Trophoblast cell (in vitro differentiated cells and primary cell): ENCODE results near the gene CENPE.

Experiments
- DNase-seq, 2 donors: peaks; one replicate each; pipeline ENCODE4 v3.0.0-alpha.2; 2016
- H2AFZ ChIP-seq: 2 replicates; pipeline ENCODE4 v1.6.1; 2013; ENCODE audit warnings: low read length, moderate library complexity, mild to moderate bottlenecking; ENCODE audit not compliant: insufficient read depth, poor library complexity
- H2AK5ac ChIP-seq: 2 replicates; pipeline ENCODE4 v1.6.1; 2013; ENCODE audit warnings: mild to moderate bottlenecking, low read length
- H2BK120ac ChIP-seq: 2 replicates; pipeline ENCODE4 v1.6.1; 2013; ENCODE audit warnings: low read length, mild to moderate bottlenecking, moderate library complexity; ENCODE audit not compliant: insufficient read depth, poor library complexity
- H2BK12ac ChIP-seq: 2 replicates; pipeline ENCODE4 v1.6.1; 2013; ENCODE audit warnings: mild to moderate bottlenecking, low read length, moderate library complexity
- H2BK5ac ChIP-seq: 2 replicates; pipeline ENCODE4 v1.6.1; 2013; ENCODE audit warnings: low read length, low read depth, moderate library complexity, mild to moderate bottlenecking; ENCODE audit not compliant: poor library complexity
- H3K14ac ChIP-seq: 2 replicates; pipeline ENCODE4 v1.6.1; 2013; ENCODE audit warnings: mild to moderate bottlenecking, low read length
- H3K18ac ChIP-seq: 2 replicates; pipeline ENCODE4 v1.6.1; 2013; ENCODE audit warnings: mild to moderate bottlenecking, low read length
- H3K23ac ChIP-seq: 2 replicates; pipeline ENCODE4 v1.6.1; 2013; ENCODE audit warnings: low read length
- H3K27ac ChIP-seq: 2 replicates; pipeline ENCODE4 v1.5.1; 2013; ENCODE audit warnings: low read depth, mild to moderate bottlenecking, inconsistent platforms, low read length, moderate library complexity
- H3K27me3 ChIP-seq: 2 replicates; pipeline ENCODE4 v1.6.1; 2013; ENCODE audit warnings: inconsistent platforms, mild to moderate bottlenecking, low read length, moderate library complexity; ENCODE audit not compliant: insufficient read depth
- H3K36me3 ChIP-seq, 2 experiments: 1 replicate in 1 of 2; 2 replicates in 1 of 2; pipeline ENCODE4 v1.6.1; 2013; ENCODE audit warnings: low read length in 2 of 2, mild to moderate bottlenecking in 2 of 2, moderate library complexity in 1 of 2; ENCODE audit not compliant: insufficient read depth in 2 of 2, control insufficient read depth in 1 of 2
- H3K4ac ChIP-seq: 2 replicates; pipeline ENCODE4 v1.6.1; 2013; ENCODE audit warnings: low read depth, mild to moderate bottlenecking, low read length, moderate library complexity
- H3K4me1 ChIP-seq, 2 experiments: 1 replicate in 1 of 2; 2 replicates in 1 of 2; pipeline ENCODE4 v1.6.1; 2013; ENCODE audit warnings: low read length in 2 of 2, mild to moderate bottlenecking in 2 of 2, moderate library complexity in 1 of 2; ENCODE audit not compliant: insufficient read depth in 2 of 2, control insufficient read depth in 1 of 2
- H3K4me2 ChIP-seq: 2 replicates; pipeline ENCODE4 v1.6.1; 2013; ENCODE audit warnings: inconsistent platforms, mild to moderate bottlenecking, low read length, moderate library complexity
- H3K4me3 ChIP-seq: 2 replicates; pipeline ENCODE4 v1.5.1; 2013; ENCODE audit warnings: mild to moderate bottlenecking, low read depth, low read length, inconsistent platforms
- H3K79me1 ChIP-seq: one replicate; pipeline ENCODE4 v1.6.1; 2013; ENCODE audit warnings: low read length
- H3K79me2 ChIP-seq: 2 replicates; pipeline ENCODE4 v1.6.1; 2013; ENCODE audit warnings: low read length, mild to moderate bottlenecking; ENCODE audit not compliant: control insufficient read depth, insufficient read depth, poor library complexity
- H3K9ac ChIP-seq: 2 replicates; pipeline ENCODE4 v1.6.1; 2013; ENCODE audit warnings: mild to moderate bottlenecking, low read length
- H3K9me3 ChIP-seq: 2 replicates; pipeline ENCODE4 v1.6.1; 2013; ENCODE audit warnings: low read depth, mild to moderate bottlenecking, control low read depth, inconsistent platforms, low read length; ENCODE audit not compliant: insufficient read depth
- H4K12ac ChIP-seq: 2 replicates; pipeline ENCODE4 v1.6.1; 2013; ENCODE audit warnings: low read depth, mild to moderate bottlenecking, low read length, moderate library complexity
- H4K8ac ChIP-seq: 2 replicates; pipeline ENCODE4 v1.6.1; 2013; ENCODE audit warnings: low read depth, mild to moderate bottlenecking, low read length, moderate library complexity
- H4K91ac ChIP-seq: one replicate; pipeline ENCODE4 v1.6.1; 2013; ENCODE audit warnings: low read depth, mild to moderate bottlenecking, low read length, moderate library complexity
- WGBS: extraction: QIAGEN DNeasy Blood & Tissue Kit; methylation state at CpG from one replicate; pipeline ENCODE4 v1.1.7; 2013; ENCODE audit warnings: missing lambda C conversion rate; ENCODE audit not compliant: insufficient read length, insufficient coverage; ENCODE audit errors: extremely low coverage; 5-methylcytosine and 5-hydroxymethylcytosine counted together

Gene CENPE

DNA sequence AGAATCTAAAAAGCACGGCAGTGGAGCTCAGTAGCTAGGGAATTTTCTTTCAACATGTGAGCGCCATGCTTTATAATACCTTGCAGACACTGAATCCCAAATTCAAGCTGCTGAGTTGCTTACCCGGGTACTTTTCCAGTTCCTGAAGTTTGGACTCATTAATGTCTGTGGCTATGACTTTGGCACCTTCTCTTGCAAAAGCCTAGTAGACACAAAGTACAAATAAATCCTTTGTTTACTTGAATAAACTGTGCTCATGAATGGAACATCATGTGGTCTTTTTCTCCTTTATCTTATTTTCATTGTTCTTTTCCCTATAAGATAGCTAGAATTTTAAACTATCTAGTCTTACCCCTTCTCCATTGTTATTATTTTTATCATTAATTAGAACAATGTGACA is 103.1 kb downstream of the CENPE start:
- Histone ChIP-seq H3K36me3 (peaks cover 2 to 8% of the 10 kb centered on the region in 2 experiments), H3K18ac (no peak overlapping the region), H3K4me3 (no peak overlapping the region), H2AK5ac (no peak overlapping the region), H3K9ac (no peak overlapping the region), H2BK5ac (no peak overlapping the region), H3K9me3 (no peaks in the 10 kb centered on the region), H2BK120ac (no peak overlapping the region), H4K91ac (no peak overlapping the region), H2AFZ (no peak overlapping the region), H3K4ac (no peak overlapping the region), H4K12ac (no peak overlapping the region), H3K4me2 (no peak overlapping the region), H3K4me1 (peaks cover 3% of the 10 kb centered on the region in 2 experiments), H3K23ac (no peak overlapping the region), H3K14ac (no peak overlapping the region), H3K79me1 (no peaks in the 10 kb centered on the region), H4K8ac (no peak overlapping the region), H3K27ac (no peak overlapping the region), H2BK12ac (no peak overlapping the region), H3K27me3 (no peaks in the 10 kb centered on the region), H3K79me2 (no peaks in the 10 kb centered on the region)
- no CpG with 5 or more reads among the region's 3 CpGs for WGBS
- no peak for DNase-seq

GRCh38 chr4:103092245-103092644 is 105.9 kb downstream of the CENPE start:
- Histone ChIP-seq H3K9ac (no peak overlapping the region), H2BK120ac (no peak overlapping the region), H3K79me2 (no peaks in the 10 kb centered on the region), H3K9me3 (no peaks in the 10 kb centered on the region), H3K23ac (no peak overlapping the region), H2BK5ac (no peak overlapping the region), H3K14ac (no peak overlapping the region), H2AFZ (no peak overlapping the region), H3K4me2 (no peak overlapping the region), H3K18ac (no peak overlapping the region), H3K4me1 (no peaks in the 10 kb centered on the region), H2AK5ac (no peak overlapping the region), H3K27ac (no peak overlapping the region), H2BK12ac (no peak overlapping the region), H3K79me1 (no peaks in the 10 kb centered on the region), H3K4ac (no peak overlapping the region), H3K36me3 (peaks cover 5 to 16% of the 10 kb centered on the region in 2 experiments), H4K91ac (no peak overlapping the region), H3K27me3 (no peaks in the 10 kb centered on the region), H4K12ac (no peak overlapping the region), H4K8ac (no peak overlapping the region), H3K4me3 (no peak overlapping the region)
- no peak for DNase-seq

- no peak overlapping the region for H2BK12ac ChIP-seq
- H3K27me3 ChIP-seq, result no peaks in the 10 kb centered on the region
- H4K12ac ChIP-seq, result no peak overlapping the region
- peaks cover 7 to 22% of the 10 kb centered on the region in 2 experiments for H3K36me3 ChIP-seq
- no peak overlapping the region for H2AFZ ChIP-seq
- no peaks in the 10 kb centered on the region for H3K9me3 ChIP-seq
- H3K18ac ChIP-seq, result no peak overlapping the region
- H3K14ac ChIP-seq, result no peak overlapping the region
- no peak overlapping the region for H3K27ac ChIP-seq
- no peak overlapping the region for H3K4ac ChIP-seq
- H2BK5ac ChIP-seq, result no peak overlapping the region
- H4K8ac ChIP-seq, result no peak overlapping the region
- no peak overlapping the region for H4K91ac ChIP-seq
- H3K79me1 ChIP-seq, result no peaks in the 10 kb centered on the region
- H3K23ac ChIP-seq, result no peak overlapping the region
- no peak overlapping the region for H2AK5ac ChIP-seq
- no peak overlapping the region for H3K4me3 ChIP-seq
- no peak overlapping the region for H2BK120ac ChIP-seq
- DNase-seq, result peak; percentile 30 to 74
- no peaks in the 10 kb centered on the region for H3K79me2 ChIP-seq
- no peak overlapping the region for H3K4me2 ChIP-seq
- WGBS, result no CpG with 5 or more reads among the region's 3 CpGs
- no peak overlapping the region for H3K9ac ChIP-seq
- H3K4me1 ChIP-seq, result no peaks in the 10 kb centered on the region
Observed at GRCh38 chr4:103091601-103092223, 106.4 kb downstream of the CENPE start.

GRCh38 chr4:103089481-103089880 is 108.7 kb downstream of the CENPE start:
- H4K12ac ChIP-seq, result no peak overlapping the region
- H3K18ac ChIP-seq, result no peak overlapping the region
- no peak overlapping the region for H3K4me3 ChIP-seq
- no peak overlapping the region for H3K27ac ChIP-seq
- peaks cover 7 to 28% of the 10 kb centered on the region in 2 experiments for H3K36me3 ChIP-seq
- H3K4ac ChIP-seq, result no peak overlapping the region
- no peak overlapping the region for H2BK120ac ChIP-seq
- H3K23ac ChIP-seq, result no peak overlapping the region
- no peak overlapping the region for H3K4me2 ChIP-seq
- no peak overlapping the region for H2AFZ ChIP-seq
- no peak overlapping the region for H4K8ac ChIP-seq
- H3K14ac ChIP-seq, result no peak overlapping the region
- no CpG with 5 or more reads among the region's 2 CpGs for WGBS
- no peaks in the 10 kb centered on the region for H3K27me3 ChIP-seq
- H2AK5ac ChIP-seq, result no peak overlapping the region
- no peaks in the 10 kb centered on the region for H3K79me1 ChIP-seq
- H4K91ac ChIP-seq, result no peak overlapping the region
- no peaks in the 10 kb centered on the region for H3K9me3 ChIP-seq
- H3K4me1 ChIP-seq, result no peaks in the 10 kb centered on the region
- no peak overlapping the region for H2BK12ac ChIP-seq
- H3K9ac ChIP-seq, result no peak overlapping the region
- no peak for DNase-seq
- H3K79me2 ChIP-seq, result no peaks in the 10 kb centered on the region
- H2BK5ac ChIP-seq, result no peak overlapping the region
